Esophagus muscularis mucosa (tissue), 3 donors: Measurements from ENCODE around the gene MDK.

ENCODE experiments used
- CTCF ChIP-seq, 3 experiments: fragments of 200-600 bp in 2 of 3; fragments of 450-650 bp in 1 of 3; sonication (generic) in 2 of 3; IDR thresholded peaks; one replicate each; pipeline ENCODE4 v1.5.1; 2017 to 2019; ENCODE audit warnings: antibody characterized with exemption in 3 of 3, mild to moderate bottlenecking in 2 of 3, moderate library complexity in 1 of 3
- POLR2A ChIP-seq: fragments of 450-650 bp; IDR thresholded peaks from one replicate; pipeline ENCODE4 v1.6.1; 2017; ENCODE audit warnings: antibody characterized with exemption, moderate library complexity, mild to moderate bottlenecking, low read depth
- POLR2AphosphoS5 ChIP-seq, 2 donors: sonication (generic); formaldehyde crosslinking; IDR thresholded peaks; one replicate each; pipeline ENCODE4 v1.6.1; 2017; ENCODE audit warnings: antibody characterized with exemption in 2 of 2

GRCh38 chr11:46381048-46381818 lies at the start of gene MDK:
- TF ChIP-seq POLR2A = no peak
- TF ChIP-seq CTCF (IDR thresholded peaks at IDR 0.05) = no peak
- TF ChIP-seq POLR2AphosphoS5 (IDR thresholded peaks at IDR 0.05) = no peak
